ENCODE data around the gene VILL. TPM values are rescaled to one million over a fixed set of nuclear protein-coding genes. Genes with fewer than 3 reads are reported as not detected.

The VILL gene
- total RNA-seq, 1 experiment from 2014 or later = 5.7 TPM

DNA sequence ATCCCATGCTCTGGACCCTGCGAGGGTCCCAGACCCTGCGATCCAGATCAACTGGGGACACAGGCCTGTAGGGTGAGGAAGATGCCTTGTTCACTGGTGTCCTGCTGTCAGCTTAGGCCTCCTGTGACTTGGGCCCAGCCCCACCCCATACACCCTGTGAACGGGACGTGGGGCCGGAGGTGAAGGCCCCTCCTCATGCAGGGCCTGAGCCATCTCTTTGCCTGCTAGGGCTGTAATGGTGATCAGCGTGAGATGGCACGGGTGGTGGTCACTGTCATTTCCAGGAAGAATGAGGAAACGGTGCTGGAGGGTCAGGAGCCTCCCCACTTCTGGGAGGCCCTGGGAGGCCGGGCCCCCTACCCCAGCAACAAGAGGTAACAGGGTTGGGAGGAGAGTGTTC, 12.4 kb downstream of the VILL start:
- intact Hi-C loops (cut with micrococcal nuclease; ENCODE audit: unreplicated experiment) = no loop called here
- in situ Hi-C loops (cut with HindIII; ENCODE audit: low pct_unique_long_range_greater_than_20kb, low sequenced_read_pairs) = no loop called here

DNA sequence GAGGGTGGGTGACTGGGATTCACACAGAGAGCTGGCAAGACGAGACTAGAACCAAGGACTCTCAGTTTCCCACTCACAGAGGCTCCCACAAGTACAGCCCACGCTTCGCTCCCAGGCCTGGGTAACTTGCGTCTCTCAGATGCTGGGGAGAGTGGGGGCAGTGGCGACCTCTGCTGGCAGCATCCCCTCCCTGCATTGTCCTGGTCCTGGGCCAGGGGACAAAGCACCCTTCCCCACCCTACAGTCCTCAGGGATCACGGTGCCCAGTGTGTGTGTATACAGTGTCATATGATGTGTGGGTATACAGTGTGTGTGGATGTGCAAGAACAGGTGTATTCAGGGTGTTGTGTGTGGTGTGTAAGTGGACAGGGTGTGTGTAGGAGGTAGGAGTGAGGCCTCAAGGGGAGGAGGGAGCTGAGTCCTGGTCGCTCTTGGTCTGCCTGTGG, 12.8 kb downstream of the VILL start:
- 0 out of 2 replicates have a peak, but pooled peaks cover under 1% of the 10 kb centered on the region for H3K4me1 ChIP-seq (ENCODE audit: control insufficient read depth, insufficient read depth, low read length)
- no peaks in the 10 kb centered on the region for H3K36me3 ChIP-seq (ENCODE audit: control insufficient read depth, insufficient read depth, low read length)
- ChIA-PET CTCF (interaction anchor here (0.9 kb wide), 1 partner anchor 56 kb away, joined by 4 read pairs; no protein-coding TSS in a partner anchor), POLR2A (no interaction called here)
- H3K9me3 ChIP-seq (ENCODE audit: control insufficient read depth, insufficient read depth, low read depth, low read length) = no peaks in the 10 kb centered on the region
- BruUV-seq (replicated peaks) = no TSS peak
- no peak overlapping the region for H3K4me3 ChIP-seq (ENCODE audit: low read depth in 2 of 2, low read length in 2 of 2)
- peak; percentile 56 for ATAC-seq
- no peaks in the 10 kb centered on the region for H3K27me3 ChIP-seq (ENCODE audit: control insufficient read depth, insufficient read depth, low read length)
- intact Hi-C loops (cut with micrococcal nuclease; ENCODE audit: unreplicated experiment) = no loop called here
- TF ChIP-seq, protein P1, sequence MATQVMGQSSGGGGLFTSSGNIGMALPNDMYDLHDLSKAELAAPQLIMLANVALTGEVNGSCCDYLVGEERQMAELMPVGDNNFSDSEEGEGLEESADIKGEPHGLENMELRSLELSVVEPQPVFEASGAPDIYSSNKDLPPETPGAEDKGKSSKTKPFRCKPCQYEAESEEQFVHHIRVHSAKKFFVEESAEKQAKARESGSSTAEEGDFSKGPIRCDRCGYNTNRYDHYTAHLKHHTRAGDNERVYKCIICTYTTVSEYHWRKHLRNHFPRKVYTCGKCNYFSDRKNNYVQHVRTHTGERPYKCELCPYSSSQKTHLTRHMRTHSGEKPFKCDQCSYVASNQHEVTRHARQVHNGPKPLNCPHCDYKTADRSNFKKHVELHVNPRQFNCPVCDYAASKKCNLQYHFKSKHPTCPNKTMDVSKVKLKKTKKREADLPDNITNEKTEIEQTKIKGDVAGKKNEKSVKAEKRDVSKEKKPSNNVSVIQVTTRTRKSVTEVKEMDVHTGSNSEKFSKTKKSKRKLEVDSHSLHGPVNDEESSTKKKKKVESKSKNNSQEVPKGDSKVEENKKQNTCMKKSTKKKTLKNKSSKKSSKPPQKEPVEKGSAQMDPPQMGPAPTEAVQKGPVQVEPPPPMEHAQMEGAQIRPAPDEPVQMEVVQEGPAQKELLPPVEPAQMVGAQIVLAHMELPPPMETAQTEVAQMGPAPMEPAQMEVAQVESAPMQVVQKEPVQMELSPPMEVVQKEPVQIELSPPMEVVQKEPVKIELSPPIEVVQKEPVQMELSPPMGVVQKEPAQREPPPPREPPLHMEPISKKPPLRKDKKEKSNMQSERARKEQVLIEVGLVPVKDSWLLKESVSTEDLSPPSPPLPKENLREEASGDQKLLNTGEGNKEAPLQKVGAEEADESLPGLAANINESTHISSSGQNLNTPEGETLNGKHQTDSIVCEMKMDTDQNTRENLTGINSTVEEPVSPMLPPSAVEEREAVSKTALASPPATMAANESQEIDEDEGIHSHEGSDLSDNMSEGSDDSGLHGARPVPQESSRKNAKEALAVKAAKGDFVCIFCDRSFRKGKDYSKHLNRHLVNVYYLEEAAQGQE (IDR thresholded peaks at IDR 0.05; ENCODE audit: insufficient read depth in 1 of 2, low read depth in 2 of 2, low read length in 1 of 2) = no peak
- TF ChIP-seq, protein P2, sequence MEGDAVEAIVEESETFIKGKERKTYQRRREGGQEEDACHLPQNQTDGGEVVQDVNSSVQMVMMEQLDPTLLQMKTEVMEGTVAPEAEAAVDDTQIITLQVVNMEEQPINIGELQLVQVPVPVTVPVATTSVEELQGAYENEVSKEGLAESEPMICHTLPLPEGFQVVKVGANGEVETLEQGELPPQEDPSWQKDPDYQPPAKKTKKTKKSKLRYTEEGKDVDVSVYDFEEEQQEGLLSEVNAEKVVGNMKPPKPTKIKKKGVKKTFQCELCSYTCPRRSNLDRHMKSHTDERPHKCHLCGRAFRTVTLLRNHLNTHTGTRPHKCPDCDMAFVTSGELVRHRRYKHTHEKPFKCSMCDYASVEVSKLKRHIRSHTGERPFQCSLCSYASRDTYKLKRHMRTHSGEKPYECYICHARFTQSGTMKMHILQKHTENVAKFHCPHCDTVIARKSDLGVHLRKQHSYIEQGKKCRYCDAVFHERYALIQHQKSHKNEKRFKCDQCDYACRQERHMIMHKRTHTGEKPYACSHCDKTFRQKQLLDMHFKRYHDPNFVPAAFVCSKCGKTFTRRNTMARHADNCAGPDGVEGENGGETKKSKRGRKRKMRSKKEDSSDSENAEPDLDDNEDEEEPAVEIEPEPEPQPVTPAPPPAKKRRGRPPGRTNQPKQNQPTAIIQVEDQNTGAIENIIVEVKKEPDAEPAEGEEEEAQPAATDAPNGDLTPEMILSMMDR (IDR thresholded peaks at IDR 0.05) = peak; percentile 90
- no peak for TF ChIP-seq SIN3A (IDR thresholded peaks at IDR 0.05; ENCODE audit: borderline replicate concordance, insufficient read depth, low read depth, low read length)
- in situ Hi-C loops (cut with HindIII; ENCODE audit: low pct_unique_long_range_greater_than_20kb, low sequenced_read_pairs) = no loop called here
- no peak overlapping the region for H3K27ac ChIP-seq (ENCODE audit: low read length)
- no peak for DNase-seq (ENCODE audit: low read depth, low spot score)

More for the DNA sequence above, 12.4 kb downstream of the VILL start:
- no peak for TF ChIP-seq POLR2AphosphoS5 (IDR thresholded peaks at IDR 0.05; ENCODE audit: low read depth, low read length)
- H3K4me3 ChIP-seq (ENCODE audit: low read depth in 2 of 2, low read length in 2 of 2) = no peak overlapping the region
- ATAC-seq (no peak), DNase-seq (ENCODE audit: low read depth, low spot score) (no peak)
- BruUV-seq (replicated peaks) = no TSS peak
- H3K9me3 ChIP-seq (ENCODE audit: control insufficient read depth, insufficient read depth, low read depth, low read length) = no peaks in the 10 kb centered on the region
- H3K36me3 ChIP-seq (ENCODE audit: control insufficient read depth, insufficient read depth, low read length) = no peaks in the 10 kb centered on the region
- H3K27me3 ChIP-seq (ENCODE audit: control insufficient read depth, insufficient read depth, low read length) = no peaks in the 10 kb centered on the region
- no peak overlapping the region for H3K27ac ChIP-seq (ENCODE audit: low read length)
- CTCF ChIA-PET = no interaction called here
- 0 out of 2 replicates have a peak, but pooled peaks cover 4% of the 10 kb centered on the region for H3K4me1 ChIP-seq (ENCODE audit: control insufficient read depth, insufficient read depth, low read length)
- POLR2A ChIA-PET = no interaction called here

DNA sequence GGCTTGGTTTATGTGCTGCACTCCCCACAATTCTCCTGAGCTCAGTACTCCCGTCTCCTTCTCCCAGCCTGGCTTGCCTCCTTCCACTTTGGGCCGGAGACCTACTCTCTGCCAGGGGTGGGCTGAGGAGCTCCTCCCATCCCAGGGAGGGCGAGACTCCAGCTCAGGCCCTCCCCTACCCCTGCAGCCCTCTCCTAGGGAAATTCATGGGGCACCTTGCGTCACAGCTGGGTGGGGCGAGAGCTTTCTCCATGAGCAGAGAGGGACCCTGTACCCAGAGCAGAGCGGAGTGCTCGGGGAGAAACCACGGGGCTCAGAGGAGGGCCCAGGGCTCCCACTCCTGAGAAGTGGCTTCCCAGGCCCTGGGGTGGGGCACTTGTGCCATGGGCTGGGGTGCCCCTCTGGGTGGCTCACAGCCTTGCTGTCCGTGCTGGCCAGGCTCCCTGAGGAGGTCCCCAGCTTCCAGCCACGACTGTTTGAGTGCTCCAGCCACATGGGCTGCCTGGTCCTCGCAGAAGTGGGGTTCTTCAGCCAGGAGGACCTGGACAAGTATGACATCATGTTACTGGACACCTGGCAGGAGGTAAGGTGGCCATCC, 13.3 kb downstream of the VILL start:
- no TSS peak for BruUV-seq (replicated peaks)
- no peaks in the 10 kb centered on the region for H3K36me3 ChIP-seq (ENCODE audit: control insufficient read depth, insufficient read depth, low read length)
- in situ Hi-C loops (cut with HindIII; ENCODE audit: low pct_unique_long_range_greater_than_20kb, low sequenced_read_pairs) = no loop called here
- no peaks in the 10 kb centered on the region for H3K27me3 ChIP-seq (ENCODE audit: control insufficient read depth, insufficient read depth, low read length)
- CTCF ChIA-PET = interaction anchor here (0.9 kb wide), 1 partner anchor 56 kb away, joined by 4 read pairs; no protein-coding TSS in a partner anchor
- no peaks in the 10 kb centered on the region for H3K4me1 ChIP-seq (ENCODE audit: control insufficient read depth, insufficient read depth, low read length)
- no peak overlapping the region for H3K4me3 ChIP-seq (ENCODE audit: low read depth in 2 of 2, low read length in 2 of 2)
- TF ChIP-seq, protein P1 (IDR thresholded peaks at IDR 0.05; ENCODE audit: insufficient read depth in 1 of 2, low read depth in 2 of 2, low read length in 1 of 2) = no peak
- TF ChIP-seq, protein P2 (IDR thresholded peaks at IDR 0.05) = no peak
- TF ChIP-seq POLR2AphosphoS5 (IDR thresholded peaks at IDR 0.05; ENCODE audit: low read depth, low read length) (no peak), TCF7L2 (IDR thresholded peaks at IDR 0.05; ENCODE audit: low read depth, low read length) (no peak), SIN3A (IDR thresholded peaks at IDR 0.05; ENCODE audit: borderline replicate concordance, insufficient read depth, low read depth, low read length) (no peak)
- ATAC-seq = peak; percentile 9; the same call in 1 of the 2 replicates
- POLR2A ChIA-PET = no interaction called here
- H3K9me3 ChIP-seq (ENCODE audit: control insufficient read depth, insufficient read depth, low read depth, low read length) = no peaks in the 10 kb centered on the region
- DNase-seq (ENCODE audit: low read depth, low spot score) = no peak
- intact Hi-C loops (cut with micrococcal nuclease; ENCODE audit: unreplicated experiment) = no loop called here
- H3K27ac ChIP-seq (ENCODE audit: low read length) = no peak overlapping the region

Measured in Panc1 (cell line).